AG04450 (cell line): ENCODE data around the gene FAM9A. TPM values are rescaled to one million over a fixed set of nuclear protein-coding genes. Genes with fewer than 3 reads are reported as not detected.

Source experiments
- CTCF ChIA-PET: fragments of 300-600, 350-600 bp; formaldehyde crosslinking; extraction: SDS; loops from one replicate; lab custom pipeline; 2022; ENCODE audit warnings: antibody characterized with exemption, inconsistent platforms; lab: Charles Lee
- POLR2A ChIA-PET: fragments of 350-600 bp; formaldehyde crosslinking; extraction: SDS; loops from one replicate; lab custom pipeline; 2021; ENCODE audit warnings: antibody characterized with exemption, inconsistent platforms; lab: Yijun Ruan, JAX
- DNase-seq: peaks from one replicate; pipeline ENCODE4 v3.0.0-alpha.2; 2011; ENCODE audit warnings: low read depth, low spot score
- H3K27ac ChIP-seq: one replicate; pipeline ENCODE4 v1.5.1; 2012; ENCODE audit warnings: low read depth, low read length, control low read depth
- H3K27me3 ChIP-seq: one replicate; pipeline ENCODE4 v1.6.0; 2012; ENCODE audit warnings: low read length; ENCODE audit not compliant: control insufficient read depth, insufficient read depth
- H3K4me3 ChIP-seq: 2 replicates; pipeline ENCODE4 v1.5.1; 2011; ENCODE audit warnings: mild to moderate bottlenecking, low read depth, low read length, control low read depth
- H3K9me3 ChIP-seq: 2 replicates; pipeline ENCODE4 v1.5.1; 2012; ENCODE audit warnings: low read length; ENCODE audit not compliant: control insufficient read depth, insufficient read depth
- CTCF ChIP-seq: IDR thresholded peaks from 2 replicates; pipeline ENCODE4 v1.5.1; 2011; ENCODE audit warnings: low read depth, low read length, control low read depth, inconsistent platforms
- polyA minus RNA-seq: library from RNA; depleted of rRNA, polyadenylated mRNA; stranded (reverse); fragments of >200 nt; gene quantifications from 2 replicates; pipeline ENCODE4 v1.2.3, GENCODE V29; 2011; rRNA and poly(A)+ RNA removed
- polyA plus RNA-seq: library from polyadenylated mRNA; depleted of rRNA; stranded (reverse); fragments of >200 nt; gene quantifications from 2 replicates; pipeline ENCODE4 v1.2.3, GENCODE V29; 2011; rRNA removed

The FAM9A gene
- polyA plus RNA-seq (not detected in 2 replicates), polyA minus RNA-seq (not detected in 2 replicates)

- no peaks in the 10 kb centered on the region for H3K27me3 ChIP-seq
- CTCF ChIA-PET, result no interaction called here
- H3K27ac ChIP-seq, result no peak within 1 kb of the TSS
- no peak within 1 kb of the TSS for H3K4me3 ChIP-seq
- POLR2A ChIA-PET, result no interaction called here
- TF ChIP-seq CTCF, result no peak
- DNase-seq, result no peak
- 0 out of 2 replicates have a peak, but pooled peaks cover 5% of the 10 kb centered on the region for H3K9me3 ChIP-seq
Measured at GRCh38 chrX:8801041-8801599, at the start of gene FAM9A. FAM9A (minus strand) TSS chrX:8801383; CDS start chrX:8800171, 1,212 bp downstream.

DNA sequence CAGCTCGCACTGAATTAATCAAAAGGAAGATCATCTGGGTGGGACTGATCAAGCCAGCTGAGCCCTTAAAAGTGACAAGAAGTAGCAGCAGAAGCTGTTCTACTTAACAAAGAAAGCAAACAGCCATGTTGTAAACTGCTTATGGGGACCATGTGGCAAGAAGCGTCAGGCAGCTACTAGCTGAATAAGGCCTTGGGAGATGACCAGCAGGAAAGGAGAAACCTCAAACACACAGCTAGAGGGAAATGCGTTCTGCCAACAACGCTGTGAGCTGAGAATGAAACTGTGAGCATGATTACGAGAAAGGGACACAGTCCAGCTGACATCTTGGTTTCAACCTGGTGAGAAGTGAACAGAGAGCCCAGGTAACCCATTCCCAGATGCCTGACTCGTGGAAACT is 49.3 kb upstream of the FAM9A start:
- H3K27ac ChIP-seq, result no peak overlapping the region
- H3K4me3 ChIP-seq, result no peak overlapping the region
- ChIA-PET POLR2A (no interaction called here), CTCF (no interaction called here)
- H3K27me3 ChIP-seq, result no peaks in the 10 kb centered on the region
- no peaks in the 10 kb centered on the region for H3K9me3 ChIP-seq
- no peak for DNase-seq
- no peak for TF ChIP-seq CTCF

GRCh38 chrX:8849945-8850344 is 48.8 kb upstream of the FAM9A start:
- POLR2A ChIA-PET, result no interaction called here
- TF ChIP-seq CTCF, result no peak
- Histone ChIP-seq H3K27me3 (no peaks in the 10 kb centered on the region), H3K27ac (no peak overlapping the region), H3K4me3 (no peak overlapping the region), H3K9me3 (no peaks in the 10 kb centered on the region)
- CTCF ChIA-PET, result interaction anchor here (0.6 kb wide), 1 partner anchor 671 kb away, joined by 3 read pairs; no protein-coding TSS in a partner anchor
- DNase-seq, result no peak

GRCh38 chrX:8849458-8849857 is 48.3 kb upstream of the FAM9A start:
- POLR2A ChIA-PET, result no interaction called here
- Histone ChIP-seq H3K27ac (no peak overlapping the region), H3K9me3 (no peaks in the 10 kb centered on the region), H3K4me3 (no peak overlapping the region), H3K27me3 (no peaks in the 10 kb centered on the region)
- CTCF ChIA-PET, result interaction anchor here (0.6 kb wide), 1 partner anchor 671 kb away, joined by 3 read pairs; no protein-coding TSS in a partner anchor
- DNase-seq, result no peak
- TF ChIP-seq CTCF, result no peak

DNA sequence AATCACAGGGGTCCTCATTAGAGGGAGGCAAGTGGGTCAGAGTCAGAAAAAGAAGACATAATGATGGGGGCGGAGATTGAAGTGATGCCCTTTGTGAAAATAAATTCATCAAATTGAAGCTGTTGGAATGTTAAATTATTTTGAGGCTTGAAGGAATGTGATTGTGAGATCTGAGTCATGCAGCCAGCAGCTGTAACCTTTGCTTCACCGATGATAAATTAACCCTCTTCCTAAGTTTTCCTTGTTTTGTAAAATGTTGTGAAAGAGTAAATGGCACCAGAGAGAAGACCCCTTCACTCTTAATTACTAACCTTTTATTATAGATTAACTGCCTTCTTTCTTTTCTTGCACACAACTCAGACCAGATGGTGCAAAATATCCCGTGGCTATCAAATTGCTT is 47.7 kb upstream of the FAM9A start:
- no peaks in the 10 kb centered on the region for H3K9me3 ChIP-seq
- ChIA-PET CTCF (no interaction called here), POLR2A (no interaction called here)
- no peaks in the 10 kb centered on the region for H3K27me3 ChIP-seq
- no peak for TF ChIP-seq CTCF
- H3K27ac ChIP-seq, result no peak overlapping the region
- no peak for DNase-seq
- no peak overlapping the region for H3K4me3 ChIP-seq
